HepG2 (cell line): ENCODE data around the gene ZNF33B.

Experiments used
- BHLHE40 ChIP-seq: IDR thresholded peaks from 2 replicates; pipeline ENCODE4 v1.6.1; 2011; ENCODE audit warnings: low read length, improper control_type of control experiment
- FOXK1 ChIP-seq: sonication (generic); formaldehyde crosslinking; IDR thresholded peaks from 2 replicates; pipeline ENCODE4 v1.4.0; 2020; ENCODE audit warnings: low read depth, missing genetic modification reagents, borderline replicate concordance
- GABPA ChIP-seq, 2 experiments: IDR thresholded peaks; 2 replicates each; pipeline ENCODE4 v1.6.1; 2011 to 2016; ENCODE audit warnings: low read depth in 2 of 2, low read length in 1 of 2, missing biosample characterization in 1 of 2, missing genetic modification characterization in 1 of 2
- IKZF1 ChIP-seq: fragments of 450-650 bp; IDR thresholded peaks from 2 replicates; pipeline ENCODE4 v1.7.1; 2016
- MAFF ChIP-seq: IDR thresholded peaks from 2 replicates; pipeline ENCODE4 v1.6.1; 2011; ENCODE audit warnings: low read depth, low read length, improper control_type of control experiment
- POLR2A ChIP-seq, 2 experiments: IDR thresholded peaks; 2 replicates each; pipeline ENCODE4 v1.6.1; 2011; ENCODE audit warnings: low read depth in 2 of 2, low read length in 2 of 2, mild to moderate bottlenecking in 1 of 2, moderate library complexity in 1 of 2; ENCODE audit not compliant: insufficient read depth in 1 of 2
- POLR2G ChIP-seq: fragments of 200-400 bp; formaldehyde crosslinking; IDR thresholded peaks from 2 replicates; pipeline ENCODE4 v1.6.1; 2018; ENCODE audit warnings: mild to moderate bottlenecking, low read depth, low read length, moderate library complexity
- SMC3 ChIP-seq: IDR thresholded peaks from 2 replicates; pipeline ENCODE4 v1.6.1; 2011; ENCODE audit warnings: low read length, improper control_type of control experiment
- SP2 ChIP-seq: sonication (generic); formaldehyde crosslinking; IDR thresholded peaks from 2 replicates; pipeline ENCODE4 v1.5.1; 2020; ENCODE audit warnings: mild to moderate bottlenecking, missing genetic modification reagents
- ZFP82 ChIP-seq: sonication (generic); formaldehyde crosslinking; IDR thresholded peaks from 2 replicates; pipeline ENCODE4 v1.5.1; 2020; ENCODE audit warnings: mild to moderate bottlenecking, missing genetic modification reagents, borderline replicate concordance
- ZFP91 ChIP-seq: sonication (generic); formaldehyde crosslinking; IDR thresholded peaks from 2 replicates; pipeline ENCODE4 v1.9.0; 2022; ENCODE audit warnings: missing genetic modification reagents, mild to moderate bottlenecking, borderline replicate concordance
- ZNF510 ChIP-seq: sonication (generic); formaldehyde crosslinking; IDR thresholded peaks from 2 replicates; pipeline ENCODE4 v1.4.0; 2020; ENCODE audit warnings: low read depth, mild to moderate bottlenecking, missing genetic modification reagents
- TF ChIP-seq, protein P1 (sequence below): sonication (generic); IDR thresholded peaks from 2 replicates; pipeline ENCODE4 v1.6.1; 2016; ENCODE audit warnings: low read depth, borderline replicate concordance

DNA sequence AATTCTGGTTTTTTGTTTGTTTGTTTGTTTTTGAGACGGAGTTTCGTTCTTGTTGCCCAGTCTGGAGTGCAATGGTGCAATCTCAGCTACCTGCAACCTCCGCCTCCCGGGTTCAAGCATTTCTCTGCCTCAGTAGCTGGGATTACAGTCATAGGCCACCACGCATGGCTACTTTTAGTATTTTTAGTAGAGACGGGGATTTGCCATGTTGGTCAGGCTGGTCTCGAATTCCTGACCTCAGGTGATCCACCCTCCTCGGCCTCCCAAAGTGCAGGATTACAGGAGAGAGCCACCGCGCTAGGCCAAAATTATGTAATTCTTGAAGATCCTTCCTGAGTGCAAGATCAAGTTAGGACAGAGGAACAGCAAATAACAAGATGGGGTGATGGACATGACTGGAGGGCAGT, 719 bp downstream of the ZNF33B start:
- TF ChIP-seq ZFP91: no peak
- no peak for TF ChIP-seq SMC3
- TF ChIP-seq POLR2G: no peak
- TF ChIP-seq ZNF510 (CRISPR knock-in tag): 0 out of 2 replicates have a peak, but pooled peaks have one; percentile 9
- no peak for TF ChIP-seq IKZF1
- TF ChIP-seq BHLHE40: no peak
- no peak for TF ChIP-seq GABPA (IDR thresholded peaks at IDR 0.05; ENCODE audit: low read depth, low read length)
- no peak for TF ChIP-seq GABPA (CRISPR knock-in tag; IDR thresholded peaks at IDR 0.05; ENCODE audit: low read depth)
- TF ChIP-seq POLR2A (IDR thresholded peaks at IDR 0.05; ENCODE audit: insufficient read depth in 1 of 2, low read depth in 2 of 2, low read length in 2 of 2): no peak
- no peak; the same call in 1 of the 2 replicates for TF ChIP-seq FOXK1 (CRISPR knock-in tag)
- TF ChIP-seq SP2 (CRISPR knock-in tag): no peak
- TF ChIP-seq MAFF: no peak
- TF ChIP-seq ZFP82 (CRISPR knock-in tag): no peak
- TF ChIP-seq, protein P1, sequence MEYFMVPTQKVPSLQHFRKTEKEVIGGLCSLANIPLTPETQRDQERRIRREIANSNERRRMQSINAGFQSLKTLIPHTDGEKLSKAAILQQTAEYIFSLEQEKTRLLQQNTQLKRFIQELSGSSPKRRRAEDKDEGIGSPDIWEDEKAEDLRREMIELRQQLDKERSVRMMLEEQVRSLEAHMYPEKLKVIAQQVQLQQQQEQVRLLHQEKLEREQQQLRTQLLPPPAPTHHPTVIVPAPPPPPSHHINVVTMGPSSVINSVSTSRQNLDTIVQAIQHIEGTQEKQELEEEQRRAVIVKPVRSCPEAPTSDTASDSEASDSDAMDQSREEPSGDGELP: no peak
